H9 (cell line): ENCODE data around the gene GRIN3B. TPM values are rescaled to one million over a fixed set of nuclear protein-coding genes. Genes with fewer than 3 reads are reported as not detected.

Experiments
- DNase-seq: peaks from one replicate; pipeline ENCODE4 v3.0.0-alpha.2; 2017
- H2AFZ ChIP-seq: one replicate; pipeline ENCODE4 v1.6.1; 2013; ENCODE audit warnings: mild to moderate bottlenecking, low read length, control low read depth, moderate library complexity
- H2AK5ac ChIP-seq: 2 replicates; pipeline ENCODE4 v1.6.1; 2013; ENCODE audit warnings: low read length, control low read depth, mixed read lengths; ENCODE audit not compliant: insufficient read length
- H2BK120ac ChIP-seq: one replicate; pipeline ENCODE4 v1.6.1; 2013; ENCODE audit warnings: low read depth, mild to moderate bottlenecking, low read length, control low read depth, inconsistent platforms; ENCODE audit not compliant: poor library complexity, severe bottlenecking
- H2BK12ac ChIP-seq: 2 replicates; pipeline ENCODE4 v1.6.1; 2013; ENCODE audit warnings: low read length, control low read depth, mixed read lengths, low read depth; ENCODE audit not compliant: insufficient read length
- H2BK15ac ChIP-seq: 2 replicates; pipeline ENCODE4 v1.6.1; 2013; ENCODE audit warnings: low read depth, low read length, control low read depth
- H2BK20ac ChIP-seq: one replicate; pipeline ENCODE4 v1.6.1; 2013; ENCODE audit warnings: low read depth, mild to moderate bottlenecking, low read length, control low read depth, inconsistent platforms; ENCODE audit not compliant: poor library complexity, severe bottlenecking
- H2BK5ac ChIP-seq: 2 replicates; pipeline ENCODE4 v1.6.1; 2013; ENCODE audit warnings: low read length, control low read depth, mixed read lengths; ENCODE audit not compliant: insufficient read length
- H3K14ac ChIP-seq: 2 replicates; pipeline ENCODE4 v1.6.1; 2013; ENCODE audit warnings: low read length, control low read depth; ENCODE audit not compliant: insufficient read depth
- H3K18ac ChIP-seq: 2 replicates; pipeline ENCODE4 v1.6.1; 2013; ENCODE audit warnings: low read depth, mild to moderate bottlenecking, mixed read lengths, low read length, control low read depth; ENCODE audit not compliant: insufficient read length
- H3K23ac ChIP-seq: 2 replicates; pipeline ENCODE4 v1.6.1; 2013; ENCODE audit warnings: low read length, control low read depth, mixed read lengths, low read depth; ENCODE audit not compliant: insufficient read length
- H3K23me2 ChIP-seq: 2 replicates; pipeline ENCODE4 v1.6.1; 2013; ENCODE audit warnings: low read depth, mild to moderate bottlenecking, mixed read lengths, low read length, control low read depth; ENCODE audit not compliant: insufficient read length, poor library complexity, severe bottlenecking
- H3K27ac ChIP-seq: 2 replicates; pipeline ENCODE4 v1.5.1; 2013; ENCODE audit warnings: low read length, control low read depth, mixed read lengths, low read depth; ENCODE audit not compliant: insufficient read length
- H3K27me3 ChIP-seq: 2 replicates; pipeline ENCODE4 v1.6.1; 2013; ENCODE audit warnings: low read length, control low read depth, inconsistent platforms; ENCODE audit not compliant: insufficient read depth
- H3K4ac ChIP-seq: 2 replicates; pipeline ENCODE4 v1.6.1; 2013; ENCODE audit warnings: low read depth, mild to moderate bottlenecking, control low read depth, inconsistent platforms, low read length, moderate library complexity
- H3K4me1 ChIP-seq: 2 replicates; pipeline ENCODE4 v1.6.1; 2013; ENCODE audit warnings: low read length, control low read depth, inconsistent platforms; ENCODE audit not compliant: insufficient read depth
- H3K4me2 ChIP-seq: 2 replicates; pipeline ENCODE4 v1.6.1; 2013; ENCODE audit warnings: low read length, control low read depth, mixed read lengths; ENCODE audit not compliant: insufficient read length, insufficient read depth
- H3K56ac ChIP-seq: 2 replicates; pipeline ENCODE4 v1.6.1; 2013; ENCODE audit warnings: low read depth, mild to moderate bottlenecking, mixed read lengths, low read length, control low read depth; ENCODE audit not compliant: insufficient read length
- H3K79me1 ChIP-seq: 2 replicates; pipeline ENCODE4 v1.6.1; 2013; ENCODE audit warnings: low read depth, mild to moderate bottlenecking, moderate library complexity, low read length, control low read depth, inconsistent platforms; ENCODE audit not compliant: insufficient read depth, poor library complexity, severe bottlenecking
- H3K79me2 ChIP-seq: 2 replicates; pipeline ENCODE4 v1.6.1; 2013; ENCODE audit warnings: low read length, control low read depth, inconsistent platforms; ENCODE audit not compliant: insufficient read depth
- H3K9ac ChIP-seq: 2 replicates; pipeline ENCODE4 v1.6.1; 2013; ENCODE audit warnings: low read length, control low read depth, mixed read lengths; ENCODE audit not compliant: insufficient read length; ENCODE audit errors: extremely low read depth
- H3K9me3 ChIP-seq: one replicate; pipeline ENCODE4 v1.6.1; 2013; ENCODE audit warnings: low read depth, low read length, inconsistent platforms; ENCODE audit not compliant: control insufficient read depth
- H3T11ph ChIP-seq: one replicate; pipeline ENCODE4 v1.6.1; 2013; ENCODE audit warnings: mild to moderate bottlenecking, low read length, control low read depth, inconsistent platforms
- H4K20me1 ChIP-seq: one replicate; pipeline ENCODE4 v1.6.1; 2013; ENCODE audit not compliant: control insufficient read depth, insufficient read length, insufficient read depth
- H4K5ac ChIP-seq: 2 replicates; pipeline ENCODE4 v1.6.1; 2013; ENCODE audit warnings: low read depth, mild to moderate bottlenecking, mixed read lengths, low read length, control low read depth; ENCODE audit not compliant: insufficient read length
- H4K8ac ChIP-seq: replicated peaks from 2 replicates; pipeline ENCODE4 v1.6.1; 2013; ENCODE audit warnings: low read length, control low read depth, mixed read lengths, low read depth; ENCODE audit not compliant: insufficient read length
- H4K91ac ChIP-seq: 2 replicates; pipeline ENCODE4 v1.6.1; 2013; ENCODE audit warnings: low read depth, mild to moderate bottlenecking, moderate library complexity, mixed read lengths, low read length, control low read depth; ENCODE audit not compliant: insufficient read length
- H3K27ac Mint-ChIP-seq, 3 experiments: 2 replicates in 2 of 3; 3 replicates in 1 of 3; pipeline ENCODE4 v1.8.0; 2020 to 2021; ENCODE audit warnings: mixed read lengths in 3 of 3, mild to moderate bottlenecking in 1 of 3, moderate library complexity in 1 of 3
- H3K27me3 Mint-ChIP-seq: 2 replicates; pipeline ENCODE4 v1.8.0; 2021; ENCODE audit warnings: low read depth, mild to moderate bottlenecking, moderate library complexity, mixed read lengths
- H3K36me3 Mint-ChIP-seq, 3 experiments: 2 replicates in 2 of 3; 3 replicates in 1 of 3; pipeline ENCODE4 v1.8.0; 2020 to 2021; ENCODE audit warnings: low read depth in 3 of 3, mixed read lengths in 3 of 3; ENCODE audit not compliant: insufficient read depth in 1 of 3
- H3K4me1 Mint-ChIP-seq, 2 experiments: 2 replicates each; pipeline ENCODE4 v1.8.0; 2020; ENCODE audit warnings: mixed read lengths in 2 of 2
- H3K4me3 Mint-ChIP-seq, 2 experiments: 2 replicates in 1 of 2; 3 replicates in 1 of 2; pipeline ENCODE4 v1.8.0; 2020 to 2021; ENCODE audit warnings: mild to moderate bottlenecking in 2 of 2, mixed read lengths in 2 of 2, moderate library complexity in 1 of 2
- H3K9me3 Mint-ChIP-seq, 2 experiments: 2 replicates in 1 of 2; 3 replicates in 1 of 2; pipeline ENCODE4 v1.8.0; 2020; ENCODE audit warnings: mild to moderate bottlenecking in 2 of 2, mixed read lengths in 2 of 2, moderate library complexity in 1 of 2
- WGBS: extraction: QIAGEN DNeasy Blood & Tissue Kit; methylation state at CpG from one replicate; pipeline ENCODE4 v1.1.7; 2013; ENCODE audit warnings: missing lambda C conversion rate, low lambda C conversion rate, mixed read lengths; ENCODE audit not compliant: insufficient read length; ENCODE audit errors: extremely low coverage; 5-methylcytosine and 5-hydroxymethylcytosine counted together
- total RNA-seq: library from RNA; stranded (reverse); gene quantifications from 2 replicates; pipeline ENCODE4 v1.2.1, GENCODE V29; 2021
- TF ChIP-seq, protein P1 (sequence below): fragments of 200-600 bp; sonication (generic); conservative IDR thresholded peaks from 3 replicates; pipeline ENCODE4 v1.8.0; 2021; ENCODE audit warnings: antibody characterized with exemption, mild to moderate bottlenecking

Gene GRIN3B
- total RNA-seq, 1 experiment from 2014 or later: 1.0 TPM

DNA sequence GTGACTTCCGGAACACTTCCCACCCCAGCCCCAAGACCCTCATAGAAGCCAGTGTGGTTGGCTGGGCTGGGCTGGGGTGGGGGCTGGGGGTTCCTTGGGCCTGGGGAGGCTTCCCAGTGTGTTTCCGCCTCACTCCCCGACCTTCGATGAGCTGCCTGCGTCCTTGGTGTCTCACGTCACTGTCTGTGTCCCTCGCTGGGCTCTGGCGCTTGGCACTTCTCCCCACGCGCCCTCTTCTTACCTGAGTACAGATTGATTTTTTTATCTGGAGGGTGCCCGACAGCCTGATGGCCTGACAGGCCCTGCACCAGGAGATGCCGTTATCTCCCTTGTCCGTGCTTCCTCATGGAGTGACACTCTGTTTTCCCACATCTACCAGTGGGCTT, 7.6 kb upstream of the GRIN3B start:
- Histone ChIP-seq H4K8ac (no peak overlapping the region), H4K91ac (no peak overlapping the region), H3K23me2 (no peaks in the 10 kb centered on the region), H3K79me2 (no peaks in the 10 kb centered on the region), H3T11ph (no peak overlapping the region), H2BK5ac (no peak overlapping the region), H3K4ac (no peak overlapping the region), H4K20me1 (peaks cover 7% of the 10 kb centered on the region), H3K23ac (no peak overlapping the region), H2AK5ac (no peak overlapping the region), H3K27me3 (no peaks in the 10 kb centered on the region; the same call in 1 of the 2 replicates), H3K18ac (no peak overlapping the region), H3K4me2 (no peak overlapping the region), H2AFZ (no peak overlapping the region), H3K4me1 (no peaks in the 10 kb centered on the region), H2BK120ac (no peak overlapping the region), H3K79me1 (no peaks in the 10 kb centered on the region), H3K56ac (no peak overlapping the region), H3K14ac (no peak overlapping the region), H2BK20ac (no peak overlapping the region), H4K5ac (no peak overlapping the region), H2BK12ac (no peak overlapping the region), H2BK15ac (no peak overlapping the region), H3K9ac (no peak overlapping the region), H3K27ac (no peak overlapping the region), H3K9me3 (no peaks in the 10 kb centered on the region)
- WGBS: no CpG with 5 or more reads among the region's 13 CpGs
- Mint-ChIP-seq H3K36me3 (peaks cover 5 to 27% (median 22%) of the 10 kb centered on the region in 3 experiments; a peak in 6 of 7 replicates), H3K4me1 (peaks cover 5 to 16% of the 10 kb centered on the region in 2 experiments), H3K27ac (no peak overlapping the region; a peak in 1 of 7 replicates), H3K4me3 (no peak overlapping the region), H3K27me3 (peaks cover 15% of the 10 kb centered on the region), H3K9me3 (no peaks in the 10 kb centered on the region; a peak in 1 of 5 replicates)
- TF ChIP-seq, protein P1, sequence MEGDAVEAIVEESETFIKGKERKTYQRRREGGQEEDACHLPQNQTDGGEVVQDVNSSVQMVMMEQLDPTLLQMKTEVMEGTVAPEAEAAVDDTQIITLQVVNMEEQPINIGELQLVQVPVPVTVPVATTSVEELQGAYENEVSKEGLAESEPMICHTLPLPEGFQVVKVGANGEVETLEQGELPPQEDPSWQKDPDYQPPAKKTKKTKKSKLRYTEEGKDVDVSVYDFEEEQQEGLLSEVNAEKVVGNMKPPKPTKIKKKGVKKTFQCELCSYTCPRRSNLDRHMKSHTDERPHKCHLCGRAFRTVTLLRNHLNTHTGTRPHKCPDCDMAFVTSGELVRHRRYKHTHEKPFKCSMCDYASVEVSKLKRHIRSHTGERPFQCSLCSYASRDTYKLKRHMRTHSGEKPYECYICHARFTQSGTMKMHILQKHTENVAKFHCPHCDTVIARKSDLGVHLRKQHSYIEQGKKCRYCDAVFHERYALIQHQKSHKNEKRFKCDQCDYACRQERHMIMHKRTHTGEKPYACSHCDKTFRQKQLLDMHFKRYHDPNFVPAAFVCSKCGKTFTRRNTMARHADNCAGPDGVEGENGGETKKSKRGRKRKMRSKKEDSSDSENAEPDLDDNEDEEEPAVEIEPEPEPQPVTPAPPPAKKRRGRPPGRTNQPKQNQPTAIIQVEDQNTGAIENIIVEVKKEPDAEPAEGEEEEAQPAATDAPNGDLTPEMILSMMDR: no peak
- DNase-seq: no peak
